A673 (cell line): ENCODE data around the gene NHS.

Experiments
- EZH2 ChIP-seq: fragments of 200-600 bp; sonication (generic); IDR thresholded peaks from 2 replicates; pipeline ENCODE4 v1.6.1; 2017; ENCODE audit warnings: borderline replicate concordance, low read depth, mild to moderate bottlenecking, mixed read lengths, antibody characterized with exemption, low read length; ENCODE audit not compliant: poor library complexity, severe bottlenecking
- TF ChIP-seq, protein P1 (sequence below): fragments of 300-800, 200-600 bp; sonication (generic); conservative IDR thresholded peaks from 2 replicates; pipeline ENCODE4 v1.5.1; 2017; ENCODE audit warnings: low read depth, mild to moderate bottlenecking, antibody characterized with exemption, low read length, moderate library complexity, mixed read lengths

DNA sequence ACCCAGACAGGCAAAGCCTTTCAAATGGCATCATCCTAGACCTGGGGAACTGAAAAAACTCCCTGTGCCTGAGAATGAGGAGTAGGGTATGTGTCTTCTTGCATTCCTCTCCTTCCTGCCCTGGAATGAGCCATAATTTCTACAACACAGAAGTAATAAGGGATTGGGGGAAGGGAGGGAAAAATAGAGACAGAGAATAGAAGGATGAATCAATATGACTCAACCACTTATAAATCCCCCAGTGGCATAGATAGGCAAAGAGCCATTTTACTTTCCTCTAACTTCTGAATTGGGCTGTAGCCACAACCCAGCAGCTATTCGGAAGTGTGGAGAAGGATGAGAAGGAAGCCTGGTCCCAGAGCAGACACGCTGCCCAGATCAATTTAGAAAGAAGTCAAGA is 99.9 kb downstream of the NHS start:
- TF ChIP-seq, protein P1, sequence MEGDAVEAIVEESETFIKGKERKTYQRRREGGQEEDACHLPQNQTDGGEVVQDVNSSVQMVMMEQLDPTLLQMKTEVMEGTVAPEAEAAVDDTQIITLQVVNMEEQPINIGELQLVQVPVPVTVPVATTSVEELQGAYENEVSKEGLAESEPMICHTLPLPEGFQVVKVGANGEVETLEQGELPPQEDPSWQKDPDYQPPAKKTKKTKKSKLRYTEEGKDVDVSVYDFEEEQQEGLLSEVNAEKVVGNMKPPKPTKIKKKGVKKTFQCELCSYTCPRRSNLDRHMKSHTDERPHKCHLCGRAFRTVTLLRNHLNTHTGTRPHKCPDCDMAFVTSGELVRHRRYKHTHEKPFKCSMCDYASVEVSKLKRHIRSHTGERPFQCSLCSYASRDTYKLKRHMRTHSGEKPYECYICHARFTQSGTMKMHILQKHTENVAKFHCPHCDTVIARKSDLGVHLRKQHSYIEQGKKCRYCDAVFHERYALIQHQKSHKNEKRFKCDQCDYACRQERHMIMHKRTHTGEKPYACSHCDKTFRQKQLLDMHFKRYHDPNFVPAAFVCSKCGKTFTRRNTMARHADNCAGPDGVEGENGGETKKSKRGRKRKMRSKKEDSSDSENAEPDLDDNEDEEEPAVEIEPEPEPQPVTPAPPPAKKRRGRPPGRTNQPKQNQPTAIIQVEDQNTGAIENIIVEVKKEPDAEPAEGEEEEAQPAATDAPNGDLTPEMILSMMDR, result no peak
- no peak for TF ChIP-seq EZH2
